Stimulated activated CD4-positive, alpha-beta T cell treated with anti-CD3 and anti-CD28 coated beads, Interleukin-2, amount 100 ng/mL, for 48 hours (primary cell): ENCODE data around the gene AFM.

Source experiments
- DNase-seq, 2 donors: peaks; one replicate each; pipeline ENCODE4 v3.0.0-alpha.2; 2020

The AFM gene

DNA sequence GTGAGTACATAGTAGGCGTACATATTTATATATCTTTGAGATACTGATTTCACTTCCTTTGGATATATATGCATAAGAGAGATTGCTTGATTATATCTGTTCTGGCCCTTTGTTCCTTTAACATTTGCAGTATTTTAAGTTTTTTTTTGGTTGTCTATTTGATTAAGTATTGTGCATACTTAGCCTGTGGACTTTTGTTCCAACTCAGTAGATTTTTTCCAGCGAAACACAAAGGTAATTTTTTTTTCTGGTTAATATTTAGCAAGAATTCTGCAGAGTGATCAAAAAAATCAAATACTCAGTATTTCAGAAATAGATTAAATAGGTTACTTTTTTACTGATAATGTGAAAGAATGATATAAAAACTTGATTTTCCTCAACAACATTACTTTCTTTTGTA, at the start of gene AFM:
AFM (plus strand) TSS at position 388 of the 400 bp plus-strand sequence. CDS start 31 bp downstream, outside the sequence.
- no peak for DNase-seq

- DNase-seq, result no peak
Measured at GRCh38 chr4:73431813-73432168, 49.8 kb upstream of the AFM start.

DNA sequence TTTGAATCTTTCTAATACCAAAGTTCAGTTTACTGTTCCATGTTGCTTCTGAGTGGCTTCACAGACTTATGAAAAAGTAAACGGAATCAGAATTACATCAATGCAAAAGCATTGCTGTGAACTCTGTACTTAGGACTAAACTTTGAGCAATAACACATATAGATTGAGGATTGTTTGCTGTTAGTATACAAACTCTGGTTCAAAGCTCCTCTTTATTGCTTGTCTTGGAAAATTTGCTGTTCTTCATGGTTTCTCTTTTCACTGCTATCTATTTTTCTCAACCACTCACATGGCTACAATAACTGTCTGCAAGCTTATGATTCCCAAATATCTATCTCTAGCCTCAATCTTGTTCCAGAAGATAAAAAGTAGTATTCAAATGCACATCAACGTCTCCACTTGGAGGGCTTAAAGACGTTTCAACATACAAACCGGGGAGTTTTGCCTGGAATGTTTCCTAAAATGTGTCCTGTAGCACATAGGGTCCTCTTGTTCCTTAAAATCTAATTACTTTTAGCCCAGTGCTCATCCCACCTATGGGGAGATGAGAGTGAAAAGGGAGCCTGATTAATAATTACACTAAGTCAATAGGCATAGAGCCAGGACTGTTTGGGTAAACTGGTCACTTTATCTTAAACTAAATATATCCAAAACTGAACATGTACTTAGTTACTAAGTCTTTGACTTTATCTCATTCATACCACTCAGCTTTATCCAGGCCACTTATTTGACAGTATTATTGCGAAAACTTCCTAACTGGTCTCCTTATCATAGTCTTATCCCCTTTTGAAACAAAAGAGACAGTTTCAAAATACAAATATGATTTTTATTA, 49.2 kb upstream of the AFM start:
- no peak for DNase-seq

- no peak for DNase-seq
Measured at GRCh38 chr4:73433140-73433539, 48.4 kb upstream of the AFM start.

GRCh38 chr4:73434311-73434710, 47.2 kb upstream of the AFM start:
- no peak for DNase-seq

DNA sequence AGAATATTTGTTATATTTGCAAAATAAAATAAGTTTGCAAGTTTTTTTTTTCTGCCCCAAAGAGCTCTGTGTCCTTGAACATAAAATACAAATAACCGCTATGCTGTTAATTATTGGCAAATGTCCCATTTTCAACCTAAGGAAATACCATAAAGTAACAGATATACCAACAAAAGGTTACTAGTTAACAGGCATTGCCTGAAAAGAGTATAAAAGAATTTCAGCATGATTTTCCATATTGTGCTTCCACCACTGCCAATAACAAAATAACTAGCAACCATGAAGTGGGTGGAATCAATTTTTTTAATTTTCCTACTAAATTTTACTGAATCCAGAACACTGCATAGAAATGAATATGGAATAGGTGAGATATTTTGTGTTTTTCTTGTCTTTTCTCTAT, 45.6 kb upstream of the AFM start, which contains the start of gene AFP:
AFP (plus strand) TSS at position 238 of the 400 bp plus-strand sequence; CDS start at position 280, 42 bp downstream.
- DNase-seq, result no peak

- DNase-seq, result no peak
Measured at GRCh38 chr4:73436674-73437557, 44.6 kb upstream of the AFM start.

DNA sequence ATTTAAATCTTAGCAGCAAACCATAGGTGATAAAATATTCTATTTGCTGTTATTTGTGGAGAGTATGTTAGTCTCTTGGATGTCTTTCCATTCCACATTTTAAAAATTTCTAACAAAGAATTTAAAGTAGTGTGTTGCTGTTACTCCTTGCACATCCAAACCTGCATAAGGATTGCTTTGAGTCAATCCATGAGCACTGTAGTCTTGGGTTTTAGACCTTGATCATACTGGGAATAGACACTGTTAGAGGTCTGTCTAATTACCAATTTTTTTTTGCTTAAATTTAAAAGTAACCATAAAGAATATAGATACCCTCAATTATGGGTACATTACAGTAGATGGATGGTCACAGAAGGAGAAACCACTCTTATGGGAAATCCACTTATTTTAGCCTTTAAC, 44.0 kb upstream of the AFM start:
- DNase-seq, result no peak

- DNase-seq, result no peak
Measured at GRCh38 chr4:73438048-73438447, 43.5 kb upstream of the AFM start.

- DNase-seq, result no peak
Measured at GRCh38 chr4:73438582-73439215, 42.8 kb upstream of the AFM start.

DNA sequence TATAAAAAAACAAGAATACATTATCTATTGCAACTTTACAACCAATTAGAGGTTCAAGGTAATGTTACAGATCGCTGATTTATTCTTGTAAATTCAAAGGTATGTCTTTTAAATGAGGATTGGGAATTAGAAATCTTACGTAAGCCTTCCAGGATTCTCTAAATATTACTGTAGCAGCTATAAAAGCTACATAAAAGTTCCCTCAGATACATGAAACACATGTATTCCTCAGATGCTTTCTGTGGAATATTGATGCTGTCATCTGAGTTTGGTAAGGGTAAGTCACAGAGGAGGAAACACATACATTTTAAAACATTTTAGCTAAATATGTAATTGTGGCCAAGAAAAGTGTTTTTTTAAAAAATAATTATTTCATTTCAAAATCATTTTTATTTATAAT, 42.1 kb upstream of the AFM start:
- DNase-seq, result no peak

DNA sequence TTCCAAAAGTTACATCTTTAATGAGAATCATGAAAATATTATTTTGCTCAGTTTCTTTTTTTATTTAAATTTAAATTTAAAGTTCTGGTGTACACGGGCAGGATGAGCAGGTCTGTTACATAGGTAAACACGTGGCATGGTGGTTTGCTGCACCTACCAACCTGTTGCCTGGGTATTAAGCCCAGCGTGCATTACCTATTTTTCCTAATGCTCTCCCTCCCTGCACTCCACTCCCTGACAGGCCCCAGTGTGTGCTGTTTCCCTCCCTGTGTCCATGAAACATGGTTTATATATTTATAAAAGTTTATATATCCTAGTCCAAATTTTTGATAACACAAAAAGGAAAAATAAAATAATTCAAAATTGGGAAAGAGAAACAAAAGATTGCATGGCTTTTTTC, 41.6 kb upstream of the AFM start:
- DNase-seq, result no peak

GRCh38 chr4:73440653-73441052, 40.9 kb upstream of the AFM start:
- DNase-seq, result no peak

- DNase-seq, result no peak
Measured at GRCh38 chr4:73442275-73442674, 39.3 kb upstream of the AFM start.

GRCh38 chr4:73443224-73443623, 38.3 kb upstream of the AFM start:
- no peak for DNase-seq

GRCh38 chr4:73445383-73446335, 35.9 kb upstream of the AFM start:
- DNase-seq, result no peak

- no peak for DNase-seq
Measured at GRCh38 chr4:73446336-73446938, 35.1 kb upstream of the AFM start.

GRCh38 chr4:73447671-73448070, 33.9 kb upstream of the AFM start:
- no peak for DNase-seq

DNA sequence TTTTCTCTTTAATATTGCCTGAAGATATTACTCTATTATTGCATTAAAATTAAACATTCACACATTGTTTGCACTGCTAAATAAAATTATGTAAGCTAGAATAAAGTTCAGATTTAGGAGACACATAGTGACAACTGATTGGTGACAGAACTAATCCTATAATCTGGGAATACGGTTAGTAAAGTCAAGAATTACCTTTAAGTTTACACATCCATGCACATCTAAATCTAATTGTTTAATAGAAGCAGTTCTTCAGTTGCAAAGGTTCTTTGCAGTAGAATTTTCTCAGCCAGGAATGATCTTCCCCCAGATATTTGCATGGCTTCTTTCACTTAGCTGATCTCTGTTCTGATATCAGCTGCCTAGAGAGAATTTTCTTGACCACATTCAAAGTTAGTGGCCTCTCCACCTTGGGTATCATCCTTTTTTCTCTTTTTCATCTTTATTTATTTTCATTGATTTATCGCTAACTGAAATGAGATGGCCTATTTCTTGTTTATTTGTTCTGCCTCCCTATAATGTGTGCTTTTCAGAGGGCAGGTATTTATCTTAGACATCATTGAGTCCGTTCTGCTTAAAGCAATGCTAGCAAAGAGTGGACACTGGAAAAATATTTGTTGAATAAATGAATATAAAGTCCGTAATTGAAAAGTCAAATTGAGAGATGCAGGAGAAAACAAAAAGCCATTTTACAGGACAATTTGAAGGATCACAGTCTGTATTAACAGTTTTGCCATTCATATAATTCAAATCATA, 32.9 kb upstream of the AFM start:
- DNase-seq, result no peak

DNA sequence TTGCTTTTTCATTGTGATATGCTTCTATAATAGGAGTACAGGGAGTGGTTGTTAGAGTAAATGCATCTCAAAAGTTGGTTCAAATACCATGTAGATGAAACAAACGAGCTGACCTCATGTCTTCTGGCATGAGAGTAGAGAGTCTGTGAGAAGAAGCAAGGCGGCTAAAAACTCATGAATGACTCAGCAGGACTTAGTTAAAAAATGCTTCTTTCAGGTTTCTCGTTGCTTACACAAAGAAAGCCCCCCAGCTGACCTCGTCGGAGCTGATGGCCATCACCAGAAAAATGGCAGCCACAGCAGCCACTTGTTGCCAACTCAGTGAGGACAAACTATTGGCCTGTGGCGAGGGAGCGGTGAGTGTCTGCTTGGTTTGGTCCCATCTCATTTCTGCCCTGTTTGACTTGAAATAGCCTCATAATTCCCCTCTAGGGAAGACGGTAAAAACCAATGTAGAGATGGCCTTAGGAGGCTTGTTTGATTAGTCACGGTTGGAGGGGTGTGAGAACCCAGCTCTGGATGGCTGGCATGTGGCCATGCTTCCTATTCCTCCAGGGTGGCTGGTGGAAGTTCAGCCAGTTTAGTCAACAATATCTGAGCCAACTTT, 31.0 kb upstream of the AFM start:
- no peak for DNase-seq

- no peak for DNase-seq
Measured at GRCh38 chr4:73451404-73451803, 30.1 kb upstream of the AFM start.
